HG03108 (cell line): ENCODE results near the gene EPB41L2.
"Not testable (repeated sequence)": the region's sequence is repeated elsewhere in the genome, so short reads cannot be mapped to it uniquely, and the experiment has no call there.

Experiments used
- ATAC-seq: cut with Tn5 transposase; IDR thresholded peaks from one replicate; pipeline ENCODE4 v1.9.1; 2021; ENCODE audit warnings: moderate library complexity; ENCODE audit not compliant: unreplicated experiment

Gene EPB41L2

GRCh38 chr6:130815200-130816071, 247.6 kb downstream of the EPB41L2 start:
- no peak for ATAC-seq

GRCh38 chr6:130814506-130814905, 248.5 kb downstream of the EPB41L2 start:
- ATAC-seq, result no peak

- no peak for ATAC-seq
Observed at GRCh38 chr6:130811932-130812331, 251.1 kb downstream of the EPB41L2 start.

- ATAC-seq, result no peak
Observed at GRCh38 chr6:130810307-130811030, 252.6 kb downstream of the EPB41L2 start.

- not testable (repeated sequence) for ATAC-seq
Observed at GRCh38 chr6:130801368-130801767, 261.7 kb downstream of the EPB41L2 start.

- ATAC-seq, result no peak
Observed at GRCh38 chr6:130797061-130797460, 266.0 kb downstream of the EPB41L2 start.

- ATAC-seq, result no peak
Observed at GRCh38 chr6:130796313-130796905, 266.6 kb downstream of the EPB41L2 start.

- ATAC-seq, result no peak
Observed at GRCh38 chr6:130794738-130795137, 268.3 kb downstream of the EPB41L2 start.

GRCh38 chr6:130794010-130794697, 268.9 kb downstream of the EPB41L2 start:
- no peak for ATAC-seq
